Vagina (tissue), 2 donors: ENCODE measurements around the gene CTH. TPM values are rescaled to one million over a fixed set of nuclear protein-coding genes. Genes with fewer than 3 reads are reported as not detected.

ENCODE experiments used
- DNase-seq, 2 donors: peaks; one replicate each; pipeline ENCODE4 v3.0.0-alpha.2; 2017; ENCODE audit errors: extremely low spot score in 2 of 2
- H3K27ac ChIP-seq: fragments of 200-600 bp; sonication (generic); one replicate; pipeline ENCODE4 v1.5.1; 2019
- H3K27me3 ChIP-seq: fragments of 200-600 bp; sonication (generic); one replicate; pipeline ENCODE4 v1.5.1; 2019
- H3K36me3 ChIP-seq, 2 donors: fragments of 200-600 bp; sonication (generic); one replicate each; pipeline ENCODE4 v1.5.1; 2017 to 2019
- H3K4me1 ChIP-seq: fragments of 200-600 bp; sonication (generic); one replicate; pipeline ENCODE4 v1.5.1; 2019
- H3K4me3 ChIP-seq, 2 donors: fragments of 200-600 bp; sonication (generic); 1 replicate in 1 of 2; 2 replicates in 1 of 2; pipeline ENCODE4 v1.5.1; 2016 to 2019
- H3K9me3 ChIP-seq: fragments of 200-600 bp; sonication (generic); one replicate; pipeline ENCODE4 v1.5.1; 2019
- CTCF ChIP-seq, 3 experiments: fragments of 450-650 bp in 2 of 3; fragments of 200-600 bp in 1 of 3; sonication (generic) in 1 of 3; IDR thresholded peaks; one replicate each; pipeline ENCODE4 v1.5.1; 2017 to 2019; ENCODE audit warnings: antibody characterized with exemption in 3 of 3, mild to moderate bottlenecking in 2 of 3, moderate library complexity in 2 of 3
- POLR2A ChIP-seq, 2 donors: fragments of 450-650 bp; IDR thresholded peaks; one replicate each; pipeline ENCODE4 v1.6.1; 2017; ENCODE audit warnings: antibody characterized with exemption in 2 of 2, mild to moderate bottlenecking in 2 of 2, moderate library complexity in 2 of 2
- POLR2AphosphoS5 ChIP-seq, 2 donors: sonication (generic); formaldehyde crosslinking; IDR thresholded peaks; one replicate each; pipeline ENCODE4 v1.9.0; 2017; ENCODE audit warnings: antibody characterized with exemption in 2 of 2, mild to moderate bottlenecking in 2 of 2, low read depth in 1 of 2; ENCODE audit not compliant: insufficient read depth in 1 of 2
- intact Hi-C: fragments of 100-400 bp; cut with DNase I; formaldehyde crosslinking; loops from one replicate; pipeline ENCODE4 v1.15.1; 2023
- total RNA-seq: library from RNA; depleted of rRNA; stranded (reverse); fragments of >200 nt; gene quantifications from one replicate; pipeline ENCODE4 v1.2.3, GENCODE V29; 2016

Gene CTH
- total RNA-seq, 1 donor from 2014 or later: 4.2 TPM

- Histone ChIP-seq H3K4me1 (no peaks in the 10 kb centered on the region), H3K36me3 (no peaks in the 10 kb centered on the region), H3K9me3 (no peaks in the 10 kb centered on the region), H3K27me3 (no peaks in the 10 kb centered on the region), H3K4me3 (no peak overlapping the region), H3K27ac (no peak overlapping the region)
- no peak for DNase-seq
- TF ChIP-seq POLR2AphosphoS5 (IDR thresholded peaks at IDR 0.05; ENCODE audit: insufficient read depth in 1 of 2, low read depth in 1 of 2) (no peak), CTCF (IDR thresholded peaks at IDR 0.05) (no peak), POLR2A (IDR thresholded peaks at IDR 0.05) (no peak)
- intact Hi-C loops: no loop called here
Measured at GRCh38 chr1:70385477-70385876, 25.6 kb upstream of the CTH start.

- no peaks in the 10 kb centered on the region for H3K36me3 ChIP-seq
- no peaks in the 10 kb centered on the region for H3K4me1 ChIP-seq
- TF ChIP-seq CTCF (IDR thresholded peaks at IDR 0.05) (no peak), POLR2AphosphoS5 (IDR thresholded peaks at IDR 0.05; ENCODE audit: insufficient read depth in 1 of 2, low read depth in 1 of 2) (no peak), POLR2A (IDR thresholded peaks at IDR 0.05) (no peak)
- no peaks in the 10 kb centered on the region for H3K9me3 ChIP-seq
- no peak for DNase-seq
- intact Hi-C loops: no loop called here
- H3K27me3 ChIP-seq: no peaks in the 10 kb centered on the region
- no peak overlapping the region for H3K4me3 ChIP-seq
- no peak overlapping the region for H3K27ac ChIP-seq
Measured at GRCh38 chr1:70386121-70386520, 24.9 kb upstream of the CTH start.

- TF ChIP-seq POLR2A (IDR thresholded peaks at IDR 0.05) (no peak), CTCF (IDR thresholded peaks at IDR 0.05) (no peak), POLR2AphosphoS5 (IDR thresholded peaks at IDR 0.05; ENCODE audit: insufficient read depth in 1 of 2, low read depth in 1 of 2) (no peak)
- H3K4me1 ChIP-seq: no peaks in the 10 kb centered on the region
- H3K36me3 ChIP-seq: no peaks in the 10 kb centered on the region
- H3K27ac ChIP-seq: no peak overlapping the region
- no peak overlapping the region for H3K4me3 ChIP-seq
- no peaks in the 10 kb centered on the region for H3K9me3 ChIP-seq
- no peaks in the 10 kb centered on the region for H3K27me3 ChIP-seq
- DNase-seq: no peak
- intact Hi-C loops: no loop called here
Measured at GRCh38 chr1:70387507-70387906, 23.6 kb upstream of the CTH start.

GRCh38 chr1:70392626-70393025, 18.4 kb upstream of the CTH start:
- no peaks in the 10 kb centered on the region for H3K36me3 ChIP-seq
- no peak overlapping the region for H3K27ac ChIP-seq
- H3K27me3 ChIP-seq: no peaks in the 10 kb centered on the region
- DNase-seq: no peak
- no peaks in the 10 kb centered on the region for H3K4me1 ChIP-seq
- no peak for TF ChIP-seq POLR2AphosphoS5 (IDR thresholded peaks at IDR 0.05; ENCODE audit: insufficient read depth in 1 of 2, low read depth in 1 of 2)
- no peak for TF ChIP-seq CTCF (IDR thresholded peaks at IDR 0.05)
- TF ChIP-seq POLR2A (IDR thresholded peaks at IDR 0.05): no peak
- H3K4me3 ChIP-seq: no peak overlapping the region
- no peaks in the 10 kb centered on the region for H3K9me3 ChIP-seq
- intact Hi-C loops: no loop called here

GRCh38 chr1:70396607-70397006, 14.5 kb upstream of the CTH start:
- intact Hi-C loops: no loop called here
- Histone ChIP-seq H3K36me3 (no peaks in the 10 kb centered on the region), H3K4me1 (no peaks in the 10 kb centered on the region), H3K4me3 (no peak overlapping the region), H3K27me3 (no peaks in the 10 kb centered on the region), H3K9me3 (no peaks in the 10 kb centered on the region), H3K27ac (no peak overlapping the region)
- TF ChIP-seq POLR2AphosphoS5 (IDR thresholded peaks at IDR 0.05; ENCODE audit: insufficient read depth in 1 of 2, low read depth in 1 of 2) (no peak), POLR2A (IDR thresholded peaks at IDR 0.05) (no peak), CTCF (IDR thresholded peaks at IDR 0.05) (no peak)
- DNase-seq: no peak
